Gastroesophageal sphincter (tissue), 4 donors: ENCODE measurements around the gene LMAN2. TPM values are rescaled to one million over a fixed set of nuclear protein-coding genes. Genes with fewer than 3 reads are reported as not detected.
A peak's percentile ranks its signal among the peaks of the same experiment; 100 is the strongest.
"Not testable (repeated sequence)": the region's sequence is repeated elsewhere in the genome, so short reads cannot be mapped to it uniquely, and the experiment has no call there.

Experiments
- ATAC-seq: fragments of 150-250 bp; one replicate; pipeline ENCODE4 v1.9.1; 2016; ENCODE audit warnings: mild to moderate bottlenecking, moderate library complexity
- H3K27ac ChIP-seq, 4 donors: fragments of 200-600 bp; sonication (generic) in 3 of 4; 1 replicate in 3 of 4; 2 replicates in 1 of 4; pipeline ENCODE4 v1.5.1; 2016 to 2019
- H3K27me3 ChIP-seq: fragments of 200-600 bp; sonication (generic); one replicate; pipeline ENCODE4 v1.5.1; 2019
- H3K36me3 ChIP-seq, 2 donors: fragments of 200-600 bp; sonication (generic); one replicate each; pipeline ENCODE4 v1.5.1; 2019; ENCODE audit warnings: control low read depth in 1 of 2
- H3K4me1 ChIP-seq, 3 donors: fragments of 200-600 bp; sonication (generic); 1 replicate in 2 of 3; 2 replicates in 1 of 3; pipeline ENCODE4 v1.5.1; 2016 to 2019; ENCODE audit warnings: control low read depth in 2 of 3
- H3K4me3 ChIP-seq, 2 donors: fragments of 200-600 bp; sonication (generic); one replicate each; pipeline ENCODE4 v1.5.1; 2019; ENCODE audit warnings: mild to moderate bottlenecking in 1 of 2, moderate library complexity in 1 of 2
- H3K9me3 ChIP-seq, 3 donors: fragments of 200-600 bp; sonication (generic); one replicate each; pipeline ENCODE4 v1.5.1; 2017 to 2019; ENCODE audit warnings: control low read depth in 2 of 3
- EP300 ChIP-seq: sonication (generic); formaldehyde crosslinking; IDR thresholded peaks from one replicate; pipeline ENCODE4 v1.6.1; 2017; ENCODE audit warnings: antibody characterized with exemption, mild to moderate bottlenecking
- POLR2A ChIP-seq, 2 donors: fragments of 450-650 bp; IDR thresholded peaks; one replicate each; pipeline ENCODE4 v1.6.1; 2017; ENCODE audit warnings: antibody characterized with exemption in 2 of 2, mild to moderate bottlenecking in 2 of 2, moderate library complexity in 1 of 2
- POLR2AphosphoS5 ChIP-seq: sonication (generic); formaldehyde crosslinking; IDR thresholded peaks from one replicate; pipeline ENCODE4 v1.6.1; 2017; ENCODE audit warnings: antibody characterized with exemption
- WGBS, 2 donors: methylation state at CpG; one replicate each; pipeline ENCODE4 v1.1.5; 2018; ENCODE audit warnings: low coverage in 1 of 2; 5-methylcytosine and 5-hydroxymethylcytosine counted together
- total RNA-seq, 4 donors: library from RNA; depleted of rRNA; stranded (reverse); fragments of >200 nt; gene quantifications; one replicate each; pipeline ENCODE4 v1.1.0, GENCODE V29; 2016
- TF ChIP-seq, protein P1 (sequence below), 4 experiments: fragments of 200-600 bp in 2 of 4; fragments of 450-650 bp in 2 of 4; sonication (generic) in 1 of 4; IDR thresholded peaks; one replicate each; pipeline ENCODE4 v1.5.1; 2017 to 2019; ENCODE audit warnings: antibody characterized with exemption in 4 of 4, mild to moderate bottlenecking in 2 of 4, moderate library complexity in 2 of 4

The LMAN2 gene
- total RNA-seq, 4 donors from 2014 or later: 78.1 to 147 (median 111) TPM

DNA sequence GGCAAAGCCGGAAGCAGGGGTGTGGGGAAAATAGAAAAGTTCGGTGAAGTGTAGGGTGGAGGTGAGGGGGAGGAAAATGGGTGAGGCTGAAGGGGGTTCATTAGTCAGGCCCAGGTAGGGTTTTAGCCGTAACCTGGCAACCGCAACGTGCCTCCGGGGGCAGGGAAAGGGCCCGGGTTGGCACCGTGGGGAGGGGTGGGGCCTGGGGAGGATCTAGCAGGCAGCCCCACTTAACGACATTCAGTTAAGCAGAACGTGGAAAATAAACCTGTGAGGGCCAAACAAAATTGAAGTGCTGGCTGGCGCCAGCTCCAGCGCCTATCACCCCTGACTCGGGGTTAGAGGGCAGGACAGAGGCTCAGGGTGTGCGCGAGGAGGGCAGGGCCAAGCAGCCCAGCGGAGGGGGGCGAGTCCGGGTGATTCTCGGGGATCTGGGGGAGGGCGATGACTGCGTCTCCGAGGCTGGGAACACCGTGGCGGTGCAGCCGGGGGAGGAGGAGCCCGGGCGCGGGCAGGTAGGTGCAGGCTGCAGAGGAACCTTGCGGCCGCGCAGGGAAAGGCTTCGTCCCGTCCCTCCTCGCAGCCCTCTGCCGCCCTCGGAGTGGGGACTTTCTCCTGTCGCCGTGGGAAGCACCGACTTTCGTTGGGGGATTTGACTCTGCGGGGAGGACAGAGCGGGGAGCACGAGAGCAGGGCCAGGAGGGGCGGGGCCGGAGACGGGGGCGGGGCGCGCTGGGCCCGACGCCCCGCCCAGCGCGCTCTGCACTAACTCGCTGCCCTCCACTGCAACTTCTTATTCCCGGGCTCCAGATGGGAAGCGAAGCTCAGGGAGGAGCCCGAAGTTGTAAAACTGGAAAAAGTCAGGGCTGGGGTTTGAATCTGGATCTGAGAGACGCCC is 11.4 kb upstream of the LMAN2 start:
- ATAC-seq: peak; percentile 40

DNA sequence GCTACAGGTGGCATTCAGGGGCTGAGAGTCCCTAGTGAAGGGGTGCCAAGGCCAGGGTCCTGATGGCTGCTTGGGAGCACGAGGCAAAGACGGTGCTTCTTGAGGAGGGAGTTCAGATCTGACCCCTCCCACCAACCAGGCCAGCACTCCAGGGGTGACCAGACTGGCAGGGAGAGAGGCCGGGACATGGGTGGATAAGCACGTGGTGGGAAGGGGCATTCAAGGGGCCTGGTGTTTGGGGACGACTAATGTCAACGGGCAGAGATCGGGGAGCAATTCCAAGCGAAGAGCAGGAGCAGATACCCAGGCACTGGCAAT is 10.8 kb upstream of the LMAN2 start:
- H3K4me1 ChIP-seq: peaks cover 0 to 50% (median 23%) of the 10 kb centered on the region in 3 donors
- ATAC-seq: no peak
- H3K9me3 ChIP-seq: no peaks in the 10 kb centered on the region
- no peak overlapping the region for H3K4me3 ChIP-seq
- H3K27ac ChIP-seq: peak overlapping the region in 1 of 4 donors; percentile 13
- no peaks in the 10 kb centered on the region for H3K36me3 ChIP-seq
- WGBS, 2 donors: 42 to 68% methylated on average over 4 to 6 of the region's 8 CpGs
- no peak for TF ChIP-seq POLR2A (IDR thresholded peaks at IDR 0.05)
- TF ChIP-seq EP300: no peak
- TF ChIP-seq POLR2AphosphoS5: no peak
- TF ChIP-seq, protein P1, sequence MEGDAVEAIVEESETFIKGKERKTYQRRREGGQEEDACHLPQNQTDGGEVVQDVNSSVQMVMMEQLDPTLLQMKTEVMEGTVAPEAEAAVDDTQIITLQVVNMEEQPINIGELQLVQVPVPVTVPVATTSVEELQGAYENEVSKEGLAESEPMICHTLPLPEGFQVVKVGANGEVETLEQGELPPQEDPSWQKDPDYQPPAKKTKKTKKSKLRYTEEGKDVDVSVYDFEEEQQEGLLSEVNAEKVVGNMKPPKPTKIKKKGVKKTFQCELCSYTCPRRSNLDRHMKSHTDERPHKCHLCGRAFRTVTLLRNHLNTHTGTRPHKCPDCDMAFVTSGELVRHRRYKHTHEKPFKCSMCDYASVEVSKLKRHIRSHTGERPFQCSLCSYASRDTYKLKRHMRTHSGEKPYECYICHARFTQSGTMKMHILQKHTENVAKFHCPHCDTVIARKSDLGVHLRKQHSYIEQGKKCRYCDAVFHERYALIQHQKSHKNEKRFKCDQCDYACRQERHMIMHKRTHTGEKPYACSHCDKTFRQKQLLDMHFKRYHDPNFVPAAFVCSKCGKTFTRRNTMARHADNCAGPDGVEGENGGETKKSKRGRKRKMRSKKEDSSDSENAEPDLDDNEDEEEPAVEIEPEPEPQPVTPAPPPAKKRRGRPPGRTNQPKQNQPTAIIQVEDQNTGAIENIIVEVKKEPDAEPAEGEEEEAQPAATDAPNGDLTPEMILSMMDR (IDR thresholded peaks at IDR 0.05): no peak
- peaks cover 12% of the 10 kb centered on the region for H3K27me3 ChIP-seq

More for the DNA sequence above, 11.4 kb upstream of the LMAN2 start:
- Histone ChIP-seq H3K27ac (peak overlapping the region in 3 of 4 donors; percentile 8 to 48 (median 13)), H3K4me3 (peak overlapping the region; percentile 7 to 51), H3K4me1 (peaks cover 0 to 56% (median 26%) of the 10 kb centered on the region in 3 donors), H3K27me3 (peaks cover 12% of the 10 kb centered on the region), H3K36me3 (no peaks in the 10 kb centered on the region), H3K9me3 (no peaks in the 10 kb centered on the region)
- TF ChIP-seq, protein P1 (IDR thresholded peaks at IDR 0.05): no peak
- TF ChIP-seq EP300 (no peak), POLR2AphosphoS5 (no peak), POLR2A (IDR thresholded peaks at IDR 0.05) (no peak)
- WGBS, 2 donors: 20 to 34% methylated on average over 7 to 18 of the region's 59 CpGs

DNA sequence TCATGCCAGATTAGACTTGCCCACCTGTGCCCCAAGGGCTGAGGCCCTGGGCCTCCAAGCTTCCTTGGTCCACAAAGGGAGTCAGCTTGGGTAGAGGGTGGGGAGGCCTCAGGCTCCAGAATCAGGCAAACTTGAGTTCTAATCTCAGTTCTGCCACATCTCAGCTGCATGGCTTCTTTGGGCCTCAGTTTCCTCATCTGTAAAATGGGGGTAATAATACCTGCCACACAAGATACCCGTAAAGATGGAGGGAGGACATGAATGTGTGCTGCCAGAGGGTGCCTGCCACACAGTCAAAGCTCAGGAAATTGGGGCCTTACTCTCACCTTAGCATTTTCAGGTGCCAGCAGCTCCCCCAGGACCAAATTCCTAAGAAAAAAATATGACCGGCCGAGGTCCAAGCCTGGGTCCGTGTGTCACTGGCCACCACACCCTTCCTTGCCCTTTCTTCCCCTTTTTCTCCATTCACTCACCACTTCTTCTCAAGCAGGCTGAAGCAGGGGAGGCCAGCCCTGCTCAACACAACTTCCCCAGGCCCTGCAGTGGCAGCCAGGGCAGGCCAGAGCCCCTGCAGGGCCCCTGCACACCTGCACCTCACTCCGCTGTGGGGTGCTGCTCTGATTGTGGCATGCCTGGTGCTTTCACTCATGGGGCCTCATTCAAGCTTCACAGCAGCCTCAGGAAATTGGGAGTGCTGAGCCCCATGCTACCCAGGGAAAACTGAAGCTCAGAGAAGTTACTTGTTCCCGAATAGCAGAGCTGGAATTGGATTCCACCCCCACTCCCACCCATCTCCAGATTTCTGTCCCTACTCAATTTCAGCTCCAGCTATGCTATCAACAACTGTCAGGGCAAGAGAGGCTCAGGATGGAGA is 10.2 kb upstream of the LMAN2 start:
- WGBS, 2 donors: 68 to 70% methylated on average over 5 of the region's 6 CpGs
- ATAC-seq: no peak
- TF ChIP-seq EP300 (no peak), POLR2AphosphoS5 (no peak), POLR2A (IDR thresholded peaks at IDR 0.05) (no peak)
- TF ChIP-seq, protein P1 (IDR thresholded peaks at IDR 0.05): no peak
- no peaks in the 10 kb centered on the region for H3K9me3 ChIP-seq
- no peaks in the 10 kb centered on the region for H3K36me3 ChIP-seq
- H3K27ac ChIP-seq: no peak overlapping the region
- H3K27me3 ChIP-seq: peaks cover 12% of the 10 kb centered on the region
- H3K4me3 ChIP-seq: no peak overlapping the region
- H3K4me1 ChIP-seq: peaks cover 0 to 45% (median 21%) of the 10 kb centered on the region in 3 donors

DNA sequence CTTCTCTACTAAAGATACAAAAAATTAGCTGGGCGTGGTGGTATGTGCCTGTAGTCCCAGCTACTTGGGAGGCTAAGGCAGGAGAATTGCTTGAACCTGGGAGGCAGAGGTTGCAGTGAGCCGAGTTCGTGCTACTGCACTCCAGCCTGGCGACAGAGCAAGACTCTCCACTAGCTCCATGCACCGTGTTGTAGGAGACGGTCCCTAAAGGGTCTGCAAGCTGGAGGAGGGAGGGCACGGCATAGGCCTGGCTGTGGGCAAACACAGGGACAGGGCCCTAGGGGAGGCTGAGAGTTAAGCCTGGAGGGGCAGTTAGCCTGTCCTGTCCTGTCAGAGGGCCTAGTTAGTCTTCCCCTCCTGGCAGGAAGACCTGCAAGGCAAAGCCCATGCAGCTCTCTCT is 9.3 kb upstream of the LMAN2 start:
- H3K9me3 ChIP-seq, H3K27ac ChIP-seq, ATAC-seq, H3K36me3 ChIP-seq, H3K4me3 ChIP-seq: not testable (repeated sequence)
- peaks cover 0 to 36% (median 12%) of the 10 kb centered on the region in 3 donors for H3K4me1 ChIP-seq
- H3K27me3 ChIP-seq: peaks cover 12% of the 10 kb centered on the region
- WGBS, 2 donors: 86% methylated on average over 7 of the region's 7 CpGs; no CpG with 5 or more reads in 1 of the 2 donors

DNA sequence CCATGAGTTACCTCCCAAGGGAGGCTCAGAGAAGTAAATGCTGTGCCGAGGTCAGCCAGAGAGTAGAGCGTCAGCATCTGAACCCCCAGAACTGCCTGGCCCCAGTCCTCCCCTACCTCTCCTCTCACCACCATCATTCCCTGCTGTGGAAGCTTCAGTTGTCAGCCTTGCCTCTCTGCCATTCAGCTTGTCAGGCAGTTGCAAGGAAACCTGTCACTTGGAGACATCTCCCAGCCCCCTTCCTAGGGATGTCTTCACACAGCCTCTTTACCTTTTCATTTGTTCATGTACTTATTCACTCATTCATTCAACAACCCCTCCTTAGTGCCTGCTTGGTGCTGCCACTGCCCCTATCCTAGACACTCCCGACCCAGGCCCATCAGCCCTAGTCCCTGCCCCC is 8.4 kb upstream of the LMAN2 start:
- no peak overlapping the region for H3K4me3 ChIP-seq
- peaks cover 12% of the 10 kb centered on the region for H3K27me3 ChIP-seq
- TF ChIP-seq, protein P1 (IDR thresholded peaks at IDR 0.05): no peak
- TF ChIP-seq POLR2AphosphoS5 (no peak), EP300 (no peak), POLR2A (IDR thresholded peaks at IDR 0.05) (no peak)
- no peaks in the 10 kb centered on the region for H3K36me3 ChIP-seq
- no peak overlapping the region for H3K27ac ChIP-seq
- peaks cover 0 to 29% (median 12%) of the 10 kb centered on the region in 3 donors for H3K4me1 ChIP-seq
- ATAC-seq: no peak
- 83% methylated on average over 1 of the region's 3 CpGs; no CpG with 5 or more reads in 1 of the 2 donors for WGBS, 2 donors
- no peaks in the 10 kb centered on the region for H3K9me3 ChIP-seq
